ENCODE results near the gene GSK3B. TPM values are rescaled to one million over a fixed set of nuclear protein-coding genes. Genes with fewer than 3 reads are reported as not detected.

Gene GSK3B
- total and polyA plus RNA-seq, 2 donors (not counting 3 experiments of a cell fraction or from before 2014, with no cell fraction given), result 22.1 to 50.1 TPM

DNA sequence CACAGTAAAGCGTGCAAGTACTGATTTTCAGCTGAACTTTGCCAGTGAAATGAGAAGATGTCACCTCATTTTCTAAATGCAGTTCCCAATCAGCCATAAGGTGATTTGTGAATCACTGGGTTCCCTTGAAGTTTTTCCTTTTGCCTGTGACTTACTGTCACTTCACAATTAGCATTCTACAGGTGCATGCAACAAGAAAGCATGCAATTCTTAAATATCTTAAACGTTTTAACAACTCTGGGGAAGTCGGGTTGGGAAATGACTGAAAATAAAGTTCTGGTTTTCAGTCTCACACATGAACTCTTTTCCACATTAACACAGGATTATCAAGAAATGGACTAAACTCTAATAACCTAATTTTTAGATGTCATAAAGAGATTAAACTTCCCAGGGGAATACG lies 5.2 kb downstream of the GSK3B start:
- Histone ChIP-seq H3K36me3 (ENCODE audit: control insufficient read depth in 2 of 2, extremely low read depth in 1 of 2, insufficient read depth in 2 of 2, low read length in 2 of 2) (no peaks in the 10 kb centered on the region), H3K4me3 (replicated peaks in 1 of 3; ENCODE audit: insufficient read depth in 1 of 3, low read depth in 1 of 3, low read length in 3 of 3) (peak overlapping the region in 1 of 3 experiments; percentile 17), H3K27me3 (ENCODE audit: control insufficient read depth in 2 of 2, insufficient read depth in 2 of 2, low read length in 2 of 2) (no peaks in the 10 kb centered on the region), H3K9me1 (replicated peaks; ENCODE audit: control insufficient read depth, extremely low read depth, insufficient read depth, low read length) (peaks cover 9% of the 10 kb centered on the region), H3K4me2 (ENCODE audit: insufficient read depth, low read length) (peak overlapping the region; percentile 99), H3K9me3 (replicated peaks; ENCODE audit: control insufficient read depth, insufficient read depth, low read length) (no peaks in the 10 kb centered on the region), H3K4me1 (ENCODE audit: control insufficient read depth, extremely low read depth, insufficient read depth, low read length) (peaks cover 26% of the 10 kb centered on the region), H4K20me1 (replicated peaks; ENCODE audit: control insufficient read depth, extremely low read depth, insufficient read depth, low read length) (peaks cover 44% of the 10 kb centered on the region), H3K79me2 (ENCODE audit: control insufficient read depth, insufficient read depth, low read length) (peaks cover 97% of the 10 kb centered on the region), H3K9ac (replicated peaks; ENCODE audit: extremely low read depth, insufficient read depth, low read length) (no peak overlapping the region), H2AFZ (ENCODE audit: low read depth, low read length) (no peak overlapping the region), H3K27ac (ENCODE audit: insufficient read depth, low read depth, low read length) (no peak overlapping the region)
- TF ChIP-seq FOS (IDR thresholded peaks at IDR 0.05; ENCODE audit: borderline replicate concordance, insufficient read depth, low read length) (no peak), EZH2 (IDR thresholded peaks at IDR 0.05; ENCODE audit: borderline replicate concordance, low read depth, low read length, severe bottlenecking) (no peak), MYC (IDR thresholded peaks at IDR 0.05; ENCODE audit: low read depth, low read length) (no peak), POLR2AphosphoS5 (IDR thresholded peaks at IDR 0.05; ENCODE audit: insufficient read depth, low read depth, low read length) (no peak), GATA2 (IDR thresholded peaks at IDR 0.05; ENCODE audit: insufficient read depth, insufficient read length, low read depth, low read length) (no peak), CTCF (IDR thresholded peaks at IDR 0.05; ENCODE audit: extremely low read depth in 1 of 2, insufficient read depth in 1 of 2, low read depth in 1 of 2, low read length in 2 of 2) (no peak)
- TF ChIP-seq, protein P1, sequence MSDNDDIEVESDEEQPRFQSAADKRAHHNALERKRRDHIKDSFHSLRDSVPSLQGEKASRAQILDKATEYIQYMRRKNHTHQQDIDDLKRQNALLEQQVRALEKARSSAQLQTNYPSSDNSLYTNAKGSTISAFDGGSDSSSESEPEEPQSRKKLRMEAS (IDR thresholded peaks at IDR 0.05; ENCODE audit: insufficient read depth, insufficient read length), result no peak
- intact Hi-C loops (cut with micrococcal nuclease), result no loop called here
- BruUV-seq (replicated peaks), result no TSS peak
- DNase-seq (ENCODE audit: low read depth, low spot score) (no peak), FAIRE-seq (no peak)
- dilution Hi-C loops (cut with MboI; ENCODE audit: extremely low pct_ligation_motif_present, low sequenced_read_pairs), result no loop called here
- ChIA-PET POLR2A (no interaction called here), CTCF (interaction anchor here (5.0 kb wide), 1 partner anchor 196 kb away, joined by 28 read pairs; no protein-coding TSS in a partner anchor)
